GM21367 (cell line): ENCODE data around the gene LRRC51.

Source experiments
- ATAC-seq: cut with Tn5 transposase; IDR thresholded peaks from one replicate; pipeline ENCODE4 v1.9.1; 2021; ENCODE audit not compliant: unreplicated experiment

LRRC51 gene

GRCh38 chr11:72069787-72070251 is 10.8 kb upstream of the LRRC51 start:
- peak; percentile 52 for ATAC-seq

- no peak for ATAC-seq
Measured at GRCh38 chr11:72070491-72070890, 10.2 kb upstream of the LRRC51 start.

GRCh38 chr11:72072348-72072747 is 8.3 kb upstream of the LRRC51 start:
- no peak for ATAC-seq

GRCh38 chr11:72075109-72075508 is 5.5 kb upstream of the LRRC51 start:
- ATAC-seq = no peak

GRCh38 chr11:72075756-72076155 is 4.9 kb upstream of the LRRC51 start:
- ATAC-seq = no peak

GRCh38 chr11:72078477-72078876 is 2.2 kb upstream of the LRRC51 start:
- ATAC-seq = no peak

GRCh38 chr11:72079819-72080325 is 778 bp upstream of the LRRC51 start:
- no peak for ATAC-seq

GRCh38 chr11:72081184-72081644 is 564 bp downstream of the LRRC51 start:
- ATAC-seq = no peak

- no peak for ATAC-seq
Measured at GRCh38 chr11:72081821-72082453, 1.3 kb downstream of the LRRC51 start.

- ATAC-seq = no peak
Measured at GRCh38 chr11:72083414-72083813, 2.8 kb downstream of the LRRC51 start.

- no peak for ATAC-seq
Measured at GRCh38 chr11:72084076-72084475, 3.4 kb downstream of the LRRC51 start.

GRCh38 chr11:72084965-72085364 is 4.3 kb downstream of the LRRC51 start:
- no peak for ATAC-seq

- no peak for ATAC-seq
Measured at GRCh38 chr11:72085621-72086351, 5.1 kb downstream of the LRRC51 start.

GRCh38 chr11:72088076-72088808 is 7.6 kb downstream of the LRRC51 start:
- no peak for ATAC-seq

GRCh38 chr11:72091292-72091691 is 10.6 kb downstream of the LRRC51 start:
- ATAC-seq = no peak

- no peak for ATAC-seq
Measured at GRCh38 chr11:72098741-72099140, 18.1 kb downstream of the LRRC51 start.

GRCh38 chr11:72100009-72100408 is 19.4 kb downstream of the LRRC51 start:
- ATAC-seq = no peak

- no peak for ATAC-seq
Measured at GRCh38 chr11:72100462-72100861, 19.8 kb downstream of the LRRC51 start.

GRCh38 chr11:72102162-72102561 is 21.5 kb downstream of the LRRC51 start:
- ATAC-seq = no peak

GRCh38 chr11:72102631-72102945 is 21.9 kb downstream of the LRRC51 start:
- no peak for ATAC-seq

GRCh38 chr11:72102946-72103753 is 22.5 kb downstream of the LRRC51 start, which contains the start of gene LAMTOR1:
LAMTOR1 (minus strand) TSS chr11:72103297; CDS start chr11:72103224, 73 bp downstream.
- ATAC-seq = peak; percentile 71
